AG04450 (cell line): ENCODE measurements around the gene PIK3R5. TPM values are rescaled to one million over a fixed set of nuclear protein-coding genes. Genes with fewer than 3 reads are reported as not detected.

Source experiments
- CTCF ChIA-PET: fragments of 300-600, 350-600 bp; formaldehyde crosslinking; extraction: SDS; loops from one replicate; lab custom pipeline; 2022; ENCODE audit warnings: antibody characterized with exemption, inconsistent platforms; lab: Charles Lee
- POLR2A ChIA-PET: fragments of 350-600 bp; formaldehyde crosslinking; extraction: SDS; loops from one replicate; lab custom pipeline; 2021; ENCODE audit warnings: antibody characterized with exemption, inconsistent platforms; lab: Yijun Ruan, JAX
- DNase-seq: peaks from one replicate; pipeline ENCODE4 v3.0.0-alpha.2; 2011; ENCODE audit warnings: low read depth, low spot score
- H3K27ac ChIP-seq: one replicate; pipeline ENCODE4 v1.5.1; 2012; ENCODE audit warnings: low read depth, low read length, control low read depth
- H3K27me3 ChIP-seq: one replicate; pipeline ENCODE4 v1.6.0; 2012; ENCODE audit warnings: low read length; ENCODE audit not compliant: control insufficient read depth, insufficient read depth
- H3K4me3 ChIP-seq: 2 replicates; pipeline ENCODE4 v1.5.1; 2011; ENCODE audit warnings: mild to moderate bottlenecking, low read depth, low read length, control low read depth
- H3K9me3 ChIP-seq: 2 replicates; pipeline ENCODE4 v1.5.1; 2012; ENCODE audit warnings: low read length; ENCODE audit not compliant: control insufficient read depth, insufficient read depth
- polyA plus RNA-seq: library from polyadenylated mRNA; depleted of rRNA; stranded (reverse); fragments of >200 nt; gene quantifications from 2 replicates; pipeline ENCODE4 v1.2.3, GENCODE V29; 2011
- TF ChIP-seq, protein P1 (sequence below): IDR thresholded peaks from 2 replicates; pipeline ENCODE4 v1.5.1; 2011; ENCODE audit warnings: low read depth, low read length, control low read depth, inconsistent platforms

PIK3R5 gene
- polyA plus RNA-seq, 1 experiment: not detected

DNA sequence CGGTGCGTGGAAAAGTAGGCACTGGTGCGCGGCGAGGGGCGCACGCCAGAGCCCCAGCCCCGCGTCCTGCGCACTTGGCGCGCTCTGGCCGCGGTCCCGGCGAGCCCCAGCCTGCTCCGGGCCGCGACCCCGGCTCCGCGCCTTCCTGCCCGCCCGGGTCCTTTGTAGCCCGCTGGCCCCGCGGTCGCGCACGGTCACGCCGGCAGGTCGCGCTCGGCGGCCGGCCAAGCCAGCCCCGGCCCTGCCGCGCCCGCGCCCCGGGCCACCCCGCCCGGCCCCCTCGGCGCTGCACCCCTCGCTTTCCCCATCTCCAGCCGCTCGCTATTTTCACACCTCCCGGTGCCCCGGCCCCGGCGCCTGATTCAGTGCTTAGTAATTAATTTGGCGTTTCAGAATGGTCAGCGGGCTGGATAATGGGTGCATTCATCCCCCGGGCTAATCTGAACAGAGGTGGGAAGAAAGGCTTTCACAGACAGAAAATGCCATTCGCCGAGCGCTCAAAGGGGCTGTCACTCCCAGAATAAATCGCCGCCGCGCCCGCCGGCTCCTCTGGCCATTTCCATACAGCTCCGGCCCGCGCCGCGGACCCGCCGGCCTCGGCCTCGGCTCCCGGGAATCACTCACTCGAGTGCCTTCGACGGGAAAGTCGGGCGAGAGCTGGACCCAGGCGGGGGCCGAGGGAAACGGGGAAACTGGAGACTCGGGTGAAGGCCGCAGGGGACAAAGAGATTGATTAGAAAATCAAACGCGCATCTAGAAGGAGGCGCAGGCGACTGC lies 38.0 kb upstream of the PIK3R5 start:
- TF ChIP-seq, protein P1, sequence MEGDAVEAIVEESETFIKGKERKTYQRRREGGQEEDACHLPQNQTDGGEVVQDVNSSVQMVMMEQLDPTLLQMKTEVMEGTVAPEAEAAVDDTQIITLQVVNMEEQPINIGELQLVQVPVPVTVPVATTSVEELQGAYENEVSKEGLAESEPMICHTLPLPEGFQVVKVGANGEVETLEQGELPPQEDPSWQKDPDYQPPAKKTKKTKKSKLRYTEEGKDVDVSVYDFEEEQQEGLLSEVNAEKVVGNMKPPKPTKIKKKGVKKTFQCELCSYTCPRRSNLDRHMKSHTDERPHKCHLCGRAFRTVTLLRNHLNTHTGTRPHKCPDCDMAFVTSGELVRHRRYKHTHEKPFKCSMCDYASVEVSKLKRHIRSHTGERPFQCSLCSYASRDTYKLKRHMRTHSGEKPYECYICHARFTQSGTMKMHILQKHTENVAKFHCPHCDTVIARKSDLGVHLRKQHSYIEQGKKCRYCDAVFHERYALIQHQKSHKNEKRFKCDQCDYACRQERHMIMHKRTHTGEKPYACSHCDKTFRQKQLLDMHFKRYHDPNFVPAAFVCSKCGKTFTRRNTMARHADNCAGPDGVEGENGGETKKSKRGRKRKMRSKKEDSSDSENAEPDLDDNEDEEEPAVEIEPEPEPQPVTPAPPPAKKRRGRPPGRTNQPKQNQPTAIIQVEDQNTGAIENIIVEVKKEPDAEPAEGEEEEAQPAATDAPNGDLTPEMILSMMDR: no peak
- Histone ChIP-seq H3K4me3 (no peak overlapping the region), H3K27me3 (peaks cover 35% of the 10 kb centered on the region), H3K27ac (no peak overlapping the region), H3K9me3 (no peaks in the 10 kb centered on the region; the same call in 1 of the 2 replicates)
- DNase-seq: no peak
- CTCF ChIA-PET: interaction anchor here (1.0 kb wide), 1 partner anchor 519 kb away, joined by 3 read pairs; no protein-coding TSS in a partner anchor
- POLR2A ChIA-PET: no interaction called here

DNA sequence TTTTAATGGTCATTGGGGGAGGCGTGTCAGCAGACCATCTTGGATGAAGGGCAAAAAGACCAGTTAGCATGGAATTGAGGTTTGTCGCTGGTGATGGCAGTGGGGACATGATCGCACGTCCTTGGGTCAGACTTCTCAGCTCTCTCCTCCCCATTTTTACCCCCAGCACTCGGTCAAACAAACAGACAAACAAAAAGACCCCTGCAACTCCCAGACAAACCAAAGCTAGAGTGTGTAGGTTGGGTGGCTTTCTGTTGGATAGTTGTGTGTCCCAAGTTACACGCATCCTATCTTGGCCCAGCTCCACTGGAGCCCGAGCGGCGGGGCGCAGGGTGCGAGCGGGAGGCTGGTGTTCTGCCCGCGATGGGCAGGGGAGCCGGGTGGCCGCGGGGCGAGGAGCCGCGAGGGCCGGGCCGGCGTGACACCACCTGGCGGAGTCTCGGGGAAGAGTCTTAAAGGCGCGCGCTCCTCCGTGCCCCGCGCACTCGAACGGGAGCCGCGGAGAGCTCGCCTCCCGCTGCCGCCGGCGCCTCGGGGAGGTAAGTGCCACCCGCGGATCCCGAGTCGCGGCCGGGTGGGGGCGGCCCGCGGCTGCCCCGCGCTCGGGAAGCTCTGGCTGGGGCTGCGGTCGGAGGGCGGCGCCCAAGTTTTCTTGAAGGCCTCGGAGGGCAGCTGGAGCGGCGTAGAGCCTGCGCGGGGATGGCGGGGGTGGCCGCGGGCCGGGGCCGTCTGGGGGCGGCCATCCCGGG lies 37.3 kb upstream of the PIK3R5 start:
- DNase-seq: no peak
- H3K9me3 ChIP-seq: no peaks in the 10 kb centered on the region; the same call in 1 of the 2 replicates
- H3K27ac ChIP-seq: no peak overlapping the region
- ChIA-PET CTCF (interaction anchor here (0.7 to 1.0 kb wide), 3 partner anchors 187 to 520 kb away, joined by 3 to 5 read pairs (median 4); no protein-coding TSS in a partner anchor), POLR2A (no interaction called here)
- H3K27me3 ChIP-seq: peaks cover 35% of the 10 kb centered on the region
- H3K4me3 ChIP-seq: no peak overlapping the region
- TF ChIP-seq, protein P1: no peak

DNA sequence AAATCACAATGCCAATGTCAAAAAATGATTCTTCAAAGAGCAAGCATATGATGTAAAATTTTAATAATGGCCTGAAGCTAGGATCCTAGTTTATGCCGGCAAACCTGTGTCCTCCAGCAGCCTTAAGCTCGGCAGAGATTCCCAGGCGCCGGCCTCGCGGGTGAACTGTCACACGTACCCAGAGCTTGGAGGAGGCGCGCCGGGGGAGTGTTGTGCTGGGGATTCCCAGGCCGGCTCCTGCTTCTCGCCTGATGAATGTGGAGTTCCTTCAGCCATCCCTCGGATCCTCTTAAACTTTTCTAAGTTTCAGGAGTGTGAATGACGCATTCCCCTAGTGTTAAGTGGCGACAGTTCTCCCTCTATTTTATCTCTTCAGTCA lies 36.7 kb upstream of the PIK3R5 start:
- CTCF ChIA-PET: interaction anchor here (0.7 kb wide), 2 partner anchors 187 to 294 kb away, joined by 4 to 5 read pairs; no protein-coding TSS in a partner anchor
- Histone ChIP-seq H3K27me3 (peaks cover 35% of the 10 kb centered on the region), H3K27ac (no peak overlapping the region), H3K4me3 (no peak overlapping the region), H3K9me3 (no peaks in the 10 kb centered on the region; the same call in 1 of the 2 replicates)
- no peak for DNase-seq
- TF ChIP-seq, protein P1: no peak
- POLR2A ChIA-PET: no interaction called here

DNA sequence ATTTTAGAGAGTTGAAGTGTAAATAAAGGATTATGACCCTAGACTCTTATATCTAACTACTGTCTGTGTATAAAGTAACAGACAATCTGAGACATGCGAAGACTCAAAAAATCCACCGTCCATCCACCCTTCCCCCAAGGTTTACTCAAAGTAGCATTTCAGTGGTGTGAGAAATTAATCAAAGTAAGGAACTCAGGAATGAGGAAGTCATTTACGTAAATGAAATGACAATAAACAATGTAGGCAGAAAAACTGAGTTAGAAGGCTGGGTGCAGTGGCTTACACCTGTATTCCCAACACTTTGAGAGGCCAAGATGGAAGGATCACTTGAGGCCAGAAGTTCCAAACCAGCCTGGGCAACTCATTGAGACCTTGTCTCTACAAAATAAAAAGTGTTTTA lies 36.1 kb upstream of the PIK3R5 start:
- DNase-seq: no peak
- Histone ChIP-seq H3K4me3 (no peak overlapping the region), H3K27ac (no peak overlapping the region), H3K9me3 (no peaks in the 10 kb centered on the region; the same call in 1 of the 2 replicates), H3K27me3 (peaks cover 33% of the 10 kb centered on the region)
- POLR2A ChIA-PET: no interaction called here
- TF ChIP-seq, protein P1: no peak
- CTCF ChIA-PET: no interaction called here
